SK-N-SH (cell line): ENCODE results near the gene PIGV.

Experiments used
- JUND ChIP-seq: IDR thresholded peaks from 2 replicates; pipeline ENCODE4 v1.4.0; 2012
- YY1 ChIP-seq: IDR thresholded peaks from 2 replicates; pipeline ENCODE4 v1.4.0; 2012; ENCODE audit warnings: low read depth, mild to moderate bottlenecking
- TF ChIP-seq, protein P1 (sequence below): fragments of 200-600 bp; sonication (generic); IDR thresholded peaks from 2 replicates; pipeline ENCODE4 v1.6.1; 2017; ENCODE audit warnings: antibody characterized with exemption, mild to moderate bottlenecking, moderate library complexity

DNA sequence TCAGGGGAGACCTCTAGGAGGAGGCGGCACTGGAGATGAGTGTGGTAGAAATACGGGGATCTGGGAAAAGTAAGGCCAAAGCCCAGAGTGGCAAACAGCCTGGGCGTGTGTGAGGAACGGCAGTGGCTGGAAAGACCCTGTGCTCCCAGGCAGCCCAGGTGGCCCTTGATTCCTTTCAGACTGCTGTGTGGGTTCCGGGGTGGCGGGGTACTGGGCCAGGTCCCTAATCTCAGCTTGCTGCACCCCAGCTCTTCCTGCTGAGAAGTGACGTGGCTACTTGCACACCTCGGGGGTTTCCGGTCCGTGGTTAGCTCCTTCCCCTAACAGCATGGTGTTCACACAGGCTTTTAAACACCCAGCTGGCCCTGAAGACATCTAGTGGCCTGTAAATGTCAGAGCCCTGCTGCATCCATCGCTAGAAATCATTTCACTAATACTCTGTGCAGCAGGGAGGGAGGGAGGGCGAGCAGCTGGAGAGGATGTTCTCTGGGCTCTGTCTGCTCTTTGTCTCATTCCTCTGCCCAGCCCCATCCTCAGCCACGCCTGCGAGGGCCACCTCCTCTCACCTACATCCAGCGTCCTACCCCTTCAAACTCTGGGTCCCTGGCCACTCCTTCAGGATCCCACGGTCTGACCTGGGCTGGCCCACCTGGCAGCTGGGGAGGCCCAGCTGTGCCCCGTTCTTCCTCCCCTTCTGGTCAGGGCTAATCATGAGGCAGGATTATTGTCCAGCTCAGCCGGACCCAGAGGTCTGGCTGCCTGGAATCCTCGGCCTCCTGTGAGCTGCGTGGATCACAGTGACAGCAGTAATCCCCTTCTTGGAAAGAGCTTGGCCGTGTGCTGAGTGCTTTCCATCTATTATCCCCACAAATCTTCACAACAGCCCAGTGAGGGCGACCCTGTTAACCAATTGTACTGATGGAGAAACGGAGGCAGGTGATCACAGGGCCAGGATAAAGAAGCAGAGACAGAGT is 46.0 kb downstream of the PIGV start:
- TF ChIP-seq, protein P1, sequence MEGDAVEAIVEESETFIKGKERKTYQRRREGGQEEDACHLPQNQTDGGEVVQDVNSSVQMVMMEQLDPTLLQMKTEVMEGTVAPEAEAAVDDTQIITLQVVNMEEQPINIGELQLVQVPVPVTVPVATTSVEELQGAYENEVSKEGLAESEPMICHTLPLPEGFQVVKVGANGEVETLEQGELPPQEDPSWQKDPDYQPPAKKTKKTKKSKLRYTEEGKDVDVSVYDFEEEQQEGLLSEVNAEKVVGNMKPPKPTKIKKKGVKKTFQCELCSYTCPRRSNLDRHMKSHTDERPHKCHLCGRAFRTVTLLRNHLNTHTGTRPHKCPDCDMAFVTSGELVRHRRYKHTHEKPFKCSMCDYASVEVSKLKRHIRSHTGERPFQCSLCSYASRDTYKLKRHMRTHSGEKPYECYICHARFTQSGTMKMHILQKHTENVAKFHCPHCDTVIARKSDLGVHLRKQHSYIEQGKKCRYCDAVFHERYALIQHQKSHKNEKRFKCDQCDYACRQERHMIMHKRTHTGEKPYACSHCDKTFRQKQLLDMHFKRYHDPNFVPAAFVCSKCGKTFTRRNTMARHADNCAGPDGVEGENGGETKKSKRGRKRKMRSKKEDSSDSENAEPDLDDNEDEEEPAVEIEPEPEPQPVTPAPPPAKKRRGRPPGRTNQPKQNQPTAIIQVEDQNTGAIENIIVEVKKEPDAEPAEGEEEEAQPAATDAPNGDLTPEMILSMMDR = no peak
- TF ChIP-seq JUND = no peak
- TF ChIP-seq YY1 = no peak
